OCI-LY3 (cell line): ENCODE data around the gene PSENEN.

Source experiments
- CTCF ChIP-seq: fragments of 200-600, 300-600 bp; sonication (generic); IDR thresholded peaks from 2 replicates; pipeline ENCODE4 v1.5.1; 2014; ENCODE audit warnings: antibody characterized with exemption, low read length, low read depth
- EZH2phosphoT487 ChIP-seq: fragments of 200-600 bp; shearing (Covaris generic); IDR thresholded peaks from 2 replicates; pipeline ENCODE4 v1.6.1; 2018; ENCODE audit warnings: antibody characterized with exemption, mixed run types, low read depth

GRCh38 chr19:35740423-35741202, 4.8 kb upstream of the PSENEN start:
- peak; percentile 40 for TF ChIP-seq CTCF
- no peak for TF ChIP-seq EZH2phosphoT487
